Endometrium (tissue), 2 donors: ENCODE results near the gene SIGLEC5.
A peak's percentile ranks its signal among the peaks of the same experiment; 100 is the strongest.
"Not testable (repeated sequence)": the region's sequence is repeated elsewhere in the genome, so short reads cannot be mapped to it uniquely, and the experiment has no call there.

Source experiments
- FAIRE-seq: peaks from 2 replicates; lab custom pipeline; 2012; peaks lifted over from hg19 to GRCh38; lab: Jason Lieb, UNC
- donor health status: control.
- donor health status: control.

SIGLEC5 gene

GRCh38 chr19:51630315-51630714 lies at the start of gene SIGLEC5:
SIGLEC5 (minus strand) TSS chr19:51630401; CDS start chr19:51630335, 66 bp downstream.
- FAIRE-seq, result not testable (repeated sequence)

DNA sequence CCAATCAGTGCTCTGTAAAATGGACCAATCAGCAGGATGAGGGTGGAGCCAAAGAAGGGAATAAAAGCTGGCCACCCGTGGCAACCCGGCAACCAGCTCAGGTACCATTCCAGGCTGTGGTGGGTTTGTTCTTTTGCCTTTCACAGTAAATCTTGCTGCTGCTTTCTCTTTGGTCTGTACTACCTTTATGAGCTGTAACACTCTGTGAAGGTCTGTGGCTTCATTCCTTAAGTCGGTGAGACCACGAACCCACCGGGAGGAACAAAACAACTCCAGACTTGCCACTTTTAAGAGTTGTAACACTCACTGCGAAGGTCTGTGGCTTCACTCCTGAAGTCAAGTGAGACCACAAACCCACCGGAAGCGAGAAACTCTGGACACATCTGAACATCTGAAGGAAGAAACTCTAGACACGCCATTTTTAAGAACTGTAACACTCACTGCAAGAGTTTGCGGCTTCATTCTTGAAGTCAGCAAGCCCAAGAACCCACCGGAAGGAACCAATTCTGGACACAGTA lies 46.4 kb upstream of the SIGLEC5 start:
- FAIRE-seq, result no peak

- not testable (repeated sequence) for FAIRE-seq
Measured at GRCh38 chr19:51675911-51676565, 45.8 kb upstream of the SIGLEC5 start.

- no peak for FAIRE-seq
Measured at GRCh38 chr19:51668216-51668615, 38.0 kb upstream of the SIGLEC5 start.

DNA sequence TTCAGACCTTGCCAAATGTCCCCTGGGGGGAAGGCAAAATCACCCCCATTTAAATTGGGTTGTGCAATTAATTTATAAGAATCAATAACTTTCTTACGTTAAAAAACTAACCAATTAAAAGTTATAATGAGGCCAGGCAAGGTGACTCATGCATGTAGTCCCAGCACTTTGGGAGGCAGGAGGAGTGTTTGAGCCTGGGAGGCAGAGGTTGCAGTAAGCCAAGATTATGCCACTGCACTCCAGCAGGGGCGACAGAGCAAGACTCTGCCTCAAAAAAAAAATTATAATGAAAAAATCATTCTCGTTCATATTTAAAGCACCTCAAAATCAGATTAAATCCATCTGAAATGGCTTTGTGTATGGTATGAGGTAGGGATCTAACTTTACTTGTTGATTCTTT lies 34.8 kb upstream of the SIGLEC5 start:
- no peak for FAIRE-seq

- FAIRE-seq, result no peak
Measured at GRCh38 chr19:51664131-51664530, 33.9 kb upstream of the SIGLEC5 start.

DNA sequence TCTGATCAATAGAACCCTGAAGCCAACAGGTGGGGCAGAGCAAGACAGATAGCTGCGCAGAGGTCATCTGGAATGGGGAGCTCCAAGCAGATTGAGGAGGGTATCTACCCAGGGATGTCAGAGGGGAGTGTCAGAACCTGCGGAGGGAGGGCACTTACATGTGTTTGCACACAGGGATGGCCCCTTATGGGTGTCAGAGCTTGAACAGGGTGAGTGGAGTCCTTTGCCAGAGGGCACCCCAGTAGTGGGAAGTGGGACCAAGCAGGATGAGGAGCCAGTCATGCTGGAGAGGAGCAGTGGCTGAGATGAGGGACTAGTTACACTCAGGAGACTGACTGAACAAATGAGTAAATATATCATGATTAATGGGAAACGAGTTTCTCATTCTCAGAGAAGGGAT lies 33.4 kb upstream of the SIGLEC5 start:
- no peak for FAIRE-seq

GRCh38 chr19:51660975-51661600 lies 30.9 kb upstream of the SIGLEC5 start:
- peak; percentile 77 for FAIRE-seq

DNA sequence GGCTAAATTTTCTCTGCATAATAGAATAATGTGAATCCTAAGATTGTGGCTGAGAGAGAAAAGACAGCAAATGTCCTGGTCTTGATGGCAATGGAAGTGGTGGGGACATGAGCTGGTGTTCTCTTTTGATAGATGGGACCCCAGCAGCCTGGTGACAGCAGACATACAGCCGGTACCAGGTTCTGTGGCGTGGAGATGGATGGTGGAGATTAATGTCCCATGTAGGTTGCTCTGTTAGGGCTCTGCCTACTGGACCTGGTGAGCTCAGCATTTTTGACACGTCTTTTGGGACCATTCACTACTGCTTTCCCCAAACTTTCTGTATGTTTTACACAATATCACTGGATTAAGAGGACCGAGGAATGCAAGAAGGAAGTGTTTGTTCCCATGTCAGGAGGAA lies 24.6 kb upstream of the SIGLEC5 start:
- FAIRE-seq, result no peak

GRCh38 chr19:51653162-51653561 lies 23.0 kb upstream of the SIGLEC5 start:
- FAIRE-seq, result no peak

- FAIRE-seq, result no peak
Measured at GRCh38 chr19:51652266-51652665, 22.1 kb upstream of the SIGLEC5 start.

DNA sequence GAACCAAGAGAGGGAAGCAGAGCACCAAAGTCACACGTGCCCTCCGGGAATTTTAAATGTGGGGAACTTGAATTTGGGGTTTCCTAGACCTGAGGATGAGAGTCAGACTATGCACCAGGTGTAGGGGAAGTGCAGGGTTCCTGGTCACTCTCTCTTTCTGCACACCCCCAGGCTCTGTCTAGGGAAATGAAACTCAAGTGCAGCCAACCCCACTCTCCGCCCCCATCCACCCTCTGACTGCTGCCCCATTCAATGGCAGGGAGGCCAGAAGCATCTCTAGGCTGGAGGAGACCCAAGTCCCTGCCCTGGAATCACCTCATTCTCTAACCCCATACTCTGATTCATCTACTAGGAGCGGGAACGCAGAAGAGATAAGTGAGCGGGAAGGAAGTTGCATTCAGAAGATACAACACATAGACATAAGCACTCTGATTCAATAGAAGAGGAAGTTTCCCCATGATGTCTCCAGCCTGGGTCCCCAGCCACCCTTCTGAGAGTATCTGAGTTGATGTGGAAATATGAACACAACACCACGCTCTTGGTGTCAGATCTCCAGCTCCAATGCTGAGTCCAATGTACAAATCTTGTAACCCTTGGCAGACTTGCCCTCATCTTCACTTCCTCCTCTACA lies 21.1 kb upstream of the SIGLEC5 start:
- no peak for FAIRE-seq

GRCh38 chr19:51647318-51647717 lies 17.1 kb upstream of the SIGLEC5 start:
- no peak for FAIRE-seq

GRCh38 chr19:51646730-51647129 lies 16.5 kb upstream of the SIGLEC5 start, which contains the start of gene SIGLEC14:
SIGLEC14 (minus strand) TSS chr19:51646825; CDS start chr19:51646759, 66 bp downstream.
- FAIRE-seq, result not testable (repeated sequence)

DNA sequence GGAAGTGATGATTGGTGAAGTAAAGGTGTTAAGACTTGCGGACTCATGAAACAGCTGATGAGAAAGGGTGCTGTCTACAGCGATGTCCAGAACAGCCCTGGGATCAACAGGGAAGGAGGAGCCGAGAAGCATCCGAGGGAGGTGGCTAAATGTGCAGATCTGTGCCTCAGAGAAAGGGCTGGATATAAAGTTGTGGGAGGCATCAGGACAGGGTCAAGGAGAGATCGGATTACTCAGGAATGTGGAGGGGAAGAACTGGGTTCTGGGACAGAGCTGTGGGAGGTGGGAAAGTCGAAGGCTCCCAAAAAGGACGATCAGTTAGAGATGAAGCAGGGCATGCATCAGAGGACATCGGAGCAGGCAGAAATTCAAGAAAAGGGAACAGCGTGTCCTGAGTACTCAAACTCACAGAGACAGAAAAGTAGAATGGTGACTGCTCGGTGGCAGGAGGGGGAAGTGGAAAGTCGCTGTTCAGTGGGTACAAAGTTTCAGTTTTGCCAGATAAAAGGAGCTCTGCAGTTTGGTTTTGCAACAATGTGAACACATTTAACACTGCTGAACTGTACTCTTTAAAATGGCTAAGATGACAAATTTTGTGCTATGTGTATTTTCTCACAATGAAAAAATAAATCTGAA lies 14.6 kb upstream of the SIGLEC5 start:
- no peak for FAIRE-seq

GRCh38 chr19:51641648-51642047 lies 11.4 kb upstream of the SIGLEC5 start:
- FAIRE-seq, result no peak

DNA sequence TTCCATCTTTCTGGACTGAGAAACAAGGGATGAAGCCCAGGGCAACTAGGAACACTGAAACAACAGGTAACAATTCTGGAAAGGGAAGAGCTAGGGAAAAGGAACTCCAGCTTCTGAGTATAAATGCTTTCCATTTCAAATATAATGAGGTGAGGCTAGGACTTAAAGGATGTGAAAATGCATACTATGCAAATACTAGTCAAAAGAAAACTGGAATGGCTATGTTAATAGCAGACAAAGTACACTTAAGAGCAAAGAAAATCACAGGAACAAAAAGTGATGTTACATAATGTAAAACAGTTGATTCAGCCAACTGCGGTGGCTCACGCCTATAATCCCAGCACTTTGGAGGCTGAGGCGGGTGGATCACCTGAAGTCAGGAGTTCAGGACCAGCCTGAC lies 10.2 kb upstream of the SIGLEC5 start:
- FAIRE-seq, result no peak

GRCh38 chr19:51639916-51640315 lies 9.7 kb upstream of the SIGLEC5 start:
- no peak for FAIRE-seq

DNA sequence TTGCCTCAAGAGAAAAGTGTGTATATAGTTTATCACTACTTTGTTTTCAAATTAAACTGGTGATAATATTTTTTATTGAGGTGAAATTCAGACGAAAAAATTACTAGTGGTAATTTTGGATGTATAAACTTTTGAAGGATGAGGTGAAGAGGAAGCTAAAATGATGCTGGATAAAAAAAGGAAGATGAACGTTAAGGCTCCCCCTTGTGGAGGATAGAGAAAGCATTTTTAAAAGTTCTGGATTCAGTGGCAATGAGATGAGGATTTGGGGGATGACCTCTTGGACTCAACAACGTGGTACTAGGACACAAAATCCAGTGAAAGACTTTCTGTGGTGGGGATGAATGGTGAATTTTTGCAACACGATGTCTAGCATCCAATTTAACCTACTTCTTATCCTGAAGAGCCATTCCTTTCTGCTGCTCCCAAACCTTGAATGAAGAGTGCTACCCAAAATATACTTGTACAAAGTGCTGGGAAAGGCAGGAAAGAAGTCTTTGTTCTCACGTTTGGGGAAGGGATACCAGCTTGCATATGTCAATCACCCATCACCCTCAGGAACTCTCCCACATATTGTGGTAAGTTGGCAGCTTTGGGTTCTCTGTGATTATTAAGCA lies 7.3 kb upstream of the SIGLEC5 start:
- no peak for FAIRE-seq

DNA sequence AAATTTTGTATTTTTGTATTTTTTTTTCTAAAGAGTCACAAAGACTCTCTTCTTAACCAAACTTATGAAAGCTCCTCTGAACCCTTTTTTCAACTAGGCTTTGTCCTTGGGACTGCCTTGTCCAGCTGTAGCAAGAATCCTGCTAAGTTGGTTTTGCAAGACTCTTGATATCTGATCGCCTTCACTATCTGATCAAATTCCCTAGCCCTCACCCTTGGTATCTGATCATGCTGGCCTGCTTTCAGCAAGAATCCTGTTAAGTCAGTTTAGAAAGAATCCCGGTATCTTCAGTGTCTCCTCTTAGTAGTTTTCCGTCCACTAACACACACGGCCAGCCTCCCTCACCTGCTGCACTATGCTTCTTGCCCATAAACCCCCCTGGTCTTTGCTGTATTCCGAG lies 1.9 kb upstream of the SIGLEC5 start:
- no peak for FAIRE-seq

DNA sequence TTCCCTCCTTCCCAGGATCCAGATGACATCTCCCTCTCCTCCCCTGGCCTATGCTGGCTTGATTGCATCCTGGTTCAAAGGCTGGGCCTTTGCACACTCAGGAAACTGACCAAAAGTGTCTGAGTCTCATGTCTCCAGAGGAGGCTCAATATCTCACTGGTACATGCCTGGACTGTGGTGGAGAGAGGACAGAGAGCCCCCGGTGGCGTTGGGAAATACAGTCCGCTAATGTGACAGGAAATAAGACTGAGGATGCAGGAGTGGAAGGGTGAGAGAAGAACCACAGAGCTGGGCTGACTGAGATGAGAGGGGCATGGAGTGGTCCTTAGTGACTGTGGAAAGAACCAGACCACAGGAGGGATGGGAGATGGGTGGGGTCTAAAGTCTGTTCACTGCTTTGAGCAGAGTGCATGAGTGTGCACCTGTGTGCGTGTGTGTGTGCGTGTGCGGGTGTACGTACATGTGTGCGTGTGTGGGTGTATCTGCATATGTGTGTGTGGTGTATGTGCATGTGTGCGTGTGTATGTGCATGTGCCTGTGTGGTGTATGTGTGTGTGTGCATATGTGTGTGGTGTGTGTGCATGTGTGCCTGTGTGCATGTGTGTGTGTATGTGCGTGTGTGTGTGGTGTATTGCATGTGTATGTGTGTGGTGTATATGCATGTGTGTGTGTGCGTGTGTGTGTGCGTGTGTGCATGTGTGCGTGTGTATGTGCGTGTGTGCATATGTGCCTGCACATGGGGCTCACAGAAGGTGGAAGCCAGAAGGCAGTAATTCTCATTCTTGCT lies 1.9 kb downstream of the SIGLEC5 start:
- no peak for FAIRE-seq
